WTC11 (cell line): ENCODE measurements around the gene STRIP1. TPM values are rescaled to one million over a fixed set of nuclear protein-coding genes. Genes with fewer than 3 reads are reported as not detected.

ENCODE experiments used
- ATAC-seq: fragments of 200-7000 bp; cut with Tn5 transposase; 2 replicates; pipeline ENCODE4 v1.10.0; 2021; ENCODE audit warnings: mild to moderate bottlenecking, moderate library complexity
- CTCF ChIA-PET: fragments of 300-600 bp; sonication (Branson Sonifier 250); formaldehyde crosslinking; loops from one replicate; lab custom pipeline; 2021; ENCODE audit warnings: antibody characterized with exemption; lab: Charles Lee
- POLR2A ChIA-PET: fragments of 350-600 bp; sonication (Branson Sonifier 250); formaldehyde crosslinking; loops from one replicate; lab custom pipeline; 2021; ENCODE audit warnings: antibody characterized with exemption; lab: Charles Lee
- DNase-seq: peaks from one replicate; pipeline ENCODE4 v3.0.0; 2021; ENCODE audit warnings: low spot score
- H3K27ac Mint-ChIP-seq: 2 replicates; pipeline ENCODE4 v1.8.0; 2021; ENCODE audit warnings: mixed read lengths
- H3K27me3 Mint-ChIP-seq: 2 replicates; pipeline ENCODE4 v1.8.0; 2021; ENCODE audit warnings: low read depth, mild to moderate bottlenecking, moderate library complexity, mixed read lengths
- H3K36me3 Mint-ChIP-seq: 2 replicates; pipeline ENCODE4 v1.8.0; 2021; ENCODE audit warnings: mixed read lengths
- H3K4me1 Mint-ChIP-seq: 2 replicates; pipeline ENCODE4 v1.8.0; 2022; ENCODE audit warnings: mixed read lengths
- H3K4me3 Mint-ChIP-seq: 2 replicates; pipeline ENCODE4 v1.8.0; 2021; ENCODE audit warnings: mild to moderate bottlenecking, moderate library complexity, mixed read lengths
- H3K9me3 Mint-ChIP-seq: 2 replicates; pipeline ENCODE4 v1.8.0; 2021; ENCODE audit warnings: mixed read lengths
- CREB1 ChIP-seq: sonication (generic); formaldehyde crosslinking; IDR thresholded peaks from 2 replicates; pipeline ENCODE4 v1.8.0; 2023; ENCODE audit warnings: mild to moderate bottlenecking, missing genetic modification reagents
- GABPB1 ChIP-seq: sonication (generic); formaldehyde crosslinking; IDR thresholded peaks from 2 replicates; pipeline ENCODE4 v1.8.1; 2023; ENCODE audit warnings: mild to moderate bottlenecking, missing genetic modification reagents
- GRHL2 ChIP-seq: fragments of 250-450 bp; sonication (Bioruptor Pico); IDR thresholded peaks from 2 replicates; pipeline ENCODE4 v1.8.0; 2022; ENCODE audit warnings: mild to moderate bottlenecking, moderate library complexity; ENCODE audit not compliant: insufficient replicate concordance, severe bottlenecking
- JAZF1 ChIP-seq: fragments of 250-450 bp; sonication (Bioruptor Pico); IDR thresholded peaks from 2 replicates; pipeline ENCODE4 v1.9.0; 2021; ENCODE audit warnings: moderate library complexity, mild to moderate bottlenecking, inconsistent platforms
- MXD4 ChIP-seq: fragments of 250-450 bp; sonication (Bioruptor Pico); IDR thresholded peaks from 2 replicates; pipeline ENCODE4 v1.8.0; 2021; ENCODE audit warnings: mild to moderate bottlenecking, moderate library complexity, borderline replicate concordance
- NFATC4 ChIP-seq: fragments of 250-450 bp; sonication (Bioruptor Pico); IDR thresholded peaks from 2 replicates; pipeline ENCODE4 v1.9.0; 2021; ENCODE audit warnings: mild to moderate bottlenecking
- NFYB ChIP-seq: sonication (generic); formaldehyde crosslinking; conservative IDR thresholded peaks from 2 replicates; pipeline ENCODE4 v1.8.0; 2022; ENCODE audit warnings: low read depth, missing genetic modification reagents
- NR2C2 ChIP-seq: sonication (generic); formaldehyde crosslinking; IDR thresholded peaks from 2 replicates; pipeline ENCODE4 v1.8.0; 2022; ENCODE audit warnings: mild to moderate bottlenecking, missing genetic modification reagents
- RELA ChIP-seq: sonication (generic); formaldehyde crosslinking; IDR thresholded peaks from 2 replicates; pipeline ENCODE4 v1.8.1; 2022; ENCODE audit warnings: missing genetic modification reagents, mild to moderate bottlenecking, borderline replicate concordance
- SP1 ChIP-seq: sonication (generic); formaldehyde crosslinking; conservative IDR thresholded peaks from 2 replicates; pipeline ENCODE4 v1.8.1; 2022; ENCODE audit warnings: missing genetic modification reagents
- TEAD4 ChIP-seq: sonication (generic); formaldehyde crosslinking; IDR thresholded peaks from 2 replicates; pipeline ENCODE4 v1.8.0; 2022; ENCODE audit warnings: mild to moderate bottlenecking, missing genetic modification reagents
- ZNF121 ChIP-seq: sonication (generic); formaldehyde crosslinking; IDR thresholded peaks from 2 replicates; pipeline ENCODE4 v1.8.0; 2023; ENCODE audit warnings: missing genetic modification reagents
- ZNF219 ChIP-seq: sonication (generic); formaldehyde crosslinking; IDR thresholded peaks from 2 replicates; pipeline ENCODE4 v1.8.0; 2023; ENCODE audit warnings: missing genetic modification reagents, mild to moderate bottlenecking, borderline replicate concordance
- total RNA-seq: library from RNA; stranded (reverse); gene quantifications from 3 replicates; pipeline ENCODE4 v1.2.3, GENCODE V29; 2021
- TF ChIP-seq, protein P1 (sequence below): sonication (generic); formaldehyde crosslinking; IDR thresholded peaks from 2 replicates; pipeline ENCODE4 v1.8.1; 2022; ENCODE audit warnings: mild to moderate bottlenecking, moderate library complexity, missing genetic modification reagents
- TF ChIP-seq, protein P2 (sequence below): sonication (generic); formaldehyde crosslinking; IDR thresholded peaks from 2 replicates; pipeline ENCODE4 v1.8.1; 2023; ENCODE audit warnings: mild to moderate bottlenecking, moderate library complexity, missing genetic modification reagents
- TF ChIP-seq, protein P3 (sequence below): sonication (generic); formaldehyde crosslinking; IDR thresholded peaks from 2 replicates; pipeline ENCODE4 v1.8.0; 2022; ENCODE audit warnings: mild to moderate bottlenecking, missing genetic modification reagents
- TF ChIP-seq, protein P4 (sequence below): fragments of 250-450 bp; sonication (Bioruptor Pico); IDR thresholded peaks from 2 replicates; pipeline ENCODE4 v1.8.0; 2021; ENCODE audit warnings: mild to moderate bottlenecking
- TF ChIP-seq, protein P5 (sequence below): sonication (generic); formaldehyde crosslinking; IDR thresholded peaks from 2 replicates; pipeline ENCODE4 v1.8.1; 2022; ENCODE audit warnings: low read depth, missing genetic modification reagents, borderline replicate concordance
- TF ChIP-seq, protein P6 (sequence below): sonication (generic); formaldehyde crosslinking; IDR thresholded peaks from 2 replicates; pipeline ENCODE4 v1.8.0; 2023; ENCODE audit warnings: missing genetic modification reagents
- TF ChIP-seq, protein P7 (sequence below): fragments of 250-450 bp; sonication (Bioruptor Pico); conservative IDR thresholded peaks from 2 replicates; pipeline ENCODE4 v1.9.0; 2021; ENCODE audit warnings: mild to moderate bottlenecking
- TF ChIP-seq, protein P8 (sequence below): sonication (generic); formaldehyde crosslinking; IDR thresholded peaks from 2 replicates; pipeline ENCODE4 v1.8.1; 2023; ENCODE audit warnings: mild to moderate bottlenecking, missing genetic modification reagents, moderate library complexity
- TF ChIP-seq, protein P9 (sequence below): fragments of 250-450 bp; sonication (Bioruptor Pico); IDR thresholded peaks from 2 replicates; pipeline ENCODE4 v2.1.2; 2022; ENCODE audit warnings: mild to moderate bottlenecking, moderate library complexity

Gene STRIP1
- total RNA-seq, 1 experiment from 2014 or later, result 42.8 TPM

DNA sequence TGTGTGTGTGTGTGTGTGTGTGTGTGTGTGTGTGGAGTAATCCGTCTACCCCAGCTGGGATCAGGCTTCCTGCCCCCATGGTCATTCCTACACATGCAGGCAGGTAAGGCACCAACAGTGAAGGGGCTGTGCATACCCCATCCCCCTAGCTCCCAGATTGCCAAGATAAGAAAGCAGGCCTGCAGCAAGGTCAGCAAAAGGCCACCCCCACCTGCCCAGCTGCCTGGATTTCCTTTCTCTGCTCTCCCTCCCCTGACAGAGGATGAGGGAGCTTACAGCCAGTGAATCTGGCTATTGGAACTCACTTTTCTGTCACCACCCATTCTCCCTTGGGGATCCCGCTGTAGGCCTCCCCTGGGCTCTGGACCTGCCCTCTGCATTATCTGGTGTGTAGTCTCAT lies 28.2 kb downstream of the STRIP1 start (continued):
- TF ChIP-seq, protein P1, sequence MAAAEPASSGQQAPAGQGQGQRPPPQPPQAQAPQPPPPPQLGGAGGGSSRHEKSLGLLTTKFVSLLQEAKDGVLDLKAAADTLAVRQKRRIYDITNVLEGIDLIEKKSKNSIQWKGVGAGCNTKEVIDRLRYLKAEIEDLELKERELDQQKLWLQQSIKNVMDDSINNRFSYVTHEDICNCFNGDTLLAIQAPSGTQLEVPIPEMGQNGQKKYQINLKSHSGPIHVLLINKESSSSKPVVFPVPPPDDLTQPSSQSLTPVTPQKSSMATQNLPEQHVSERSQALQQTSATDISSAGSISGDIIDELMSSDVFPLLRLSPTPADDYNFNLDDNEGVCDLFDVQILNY (CRISPR knock-in tag), result no peak
- TF ChIP-seq RELA, result no peak
- TF ChIP-seq, protein P2, sequence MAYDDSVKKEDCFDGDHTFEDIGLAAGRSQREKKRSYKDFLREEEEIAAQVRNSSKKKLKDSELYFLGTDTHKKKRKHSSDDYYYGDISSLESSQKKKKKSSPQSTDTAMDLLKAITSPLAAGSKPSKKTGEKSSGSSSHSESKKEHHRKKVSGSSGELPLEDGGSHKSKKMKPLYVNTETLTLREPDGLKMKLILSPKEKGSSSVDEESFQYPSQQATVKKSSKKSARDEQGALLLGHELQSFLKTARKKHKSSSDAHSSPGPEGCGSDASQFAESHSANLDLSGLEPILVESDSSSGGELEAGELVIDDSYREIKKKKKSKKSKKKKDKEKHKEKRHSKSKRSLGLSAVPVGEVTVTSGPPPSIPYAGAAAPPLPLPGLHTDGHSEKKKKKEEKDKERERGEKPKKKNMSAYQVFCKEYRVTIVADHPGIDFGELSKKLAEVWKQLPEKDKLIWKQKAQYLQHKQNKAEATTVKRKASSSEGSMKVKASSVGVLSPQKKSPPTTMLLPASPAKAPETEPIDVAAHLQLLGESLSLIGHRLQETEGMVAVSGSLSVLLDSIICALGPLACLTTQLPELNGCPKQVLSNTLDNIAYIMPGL (CRISPR knock-in tag), result no peak
- TF ChIP-seq, protein P3, sequence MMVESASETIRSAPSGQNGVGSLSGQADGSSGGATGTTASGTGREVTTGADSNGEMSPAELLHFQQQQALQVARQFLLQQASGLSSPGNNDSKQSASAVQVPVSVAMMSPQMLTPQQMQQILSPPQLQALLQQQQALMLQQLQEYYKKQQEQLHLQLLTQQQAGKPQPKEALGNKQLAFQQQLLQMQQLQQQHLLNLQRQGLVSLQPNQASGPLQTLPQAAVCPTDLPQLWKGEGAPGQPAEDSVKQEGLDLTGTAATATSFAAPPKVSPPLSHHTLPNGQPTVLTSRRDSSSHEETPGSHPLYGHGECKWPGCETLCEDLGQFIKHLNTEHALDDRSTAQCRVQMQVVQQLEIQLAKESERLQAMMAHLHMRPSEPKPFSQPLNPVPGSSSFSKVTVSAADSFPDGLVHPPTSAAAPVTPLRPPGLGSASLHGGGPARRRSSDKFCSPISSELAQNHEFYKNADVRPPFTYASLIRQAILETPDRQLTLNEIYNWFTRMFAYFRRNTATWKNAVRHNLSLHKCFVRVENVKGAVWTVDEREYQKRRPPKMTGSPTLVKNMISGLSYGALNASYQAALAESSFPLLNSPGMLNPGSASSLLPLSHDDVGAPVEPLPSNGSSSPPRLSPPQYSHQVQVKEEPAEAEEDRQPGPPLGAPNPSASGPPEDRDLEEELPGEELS (CRISPR knock-in tag), result no peak
- TF ChIP-seq, protein P4, sequence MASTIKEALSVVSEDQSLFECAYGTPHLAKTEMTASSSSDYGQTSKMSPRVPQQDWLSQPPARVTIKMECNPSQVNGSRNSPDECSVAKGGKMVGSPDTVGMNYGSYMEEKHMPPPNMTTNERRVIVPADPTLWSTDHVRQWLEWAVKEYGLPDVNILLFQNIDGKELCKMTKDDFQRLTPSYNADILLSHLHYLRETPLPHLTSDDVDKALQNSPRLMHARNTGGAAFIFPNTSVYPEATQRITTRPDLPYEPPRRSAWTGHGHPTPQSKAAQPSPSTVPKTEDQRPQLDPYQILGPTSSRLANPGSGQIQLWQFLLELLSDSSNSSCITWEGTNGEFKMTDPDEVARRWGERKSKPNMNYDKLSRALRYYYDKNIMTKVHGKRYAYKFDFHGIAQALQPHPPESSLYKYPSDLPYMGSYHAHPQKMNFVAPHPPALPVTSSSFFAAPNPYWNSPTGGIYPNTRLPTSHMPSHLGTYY, result no peak
- no peak for TF ChIP-seq NFYB
- TF ChIP-seq ZNF219 (CRISPR knock-in tag), result no peak
- TF ChIP-seq SP1, result no peak
- TF ChIP-seq, all 79 proteins: peak for 0

DNA sequence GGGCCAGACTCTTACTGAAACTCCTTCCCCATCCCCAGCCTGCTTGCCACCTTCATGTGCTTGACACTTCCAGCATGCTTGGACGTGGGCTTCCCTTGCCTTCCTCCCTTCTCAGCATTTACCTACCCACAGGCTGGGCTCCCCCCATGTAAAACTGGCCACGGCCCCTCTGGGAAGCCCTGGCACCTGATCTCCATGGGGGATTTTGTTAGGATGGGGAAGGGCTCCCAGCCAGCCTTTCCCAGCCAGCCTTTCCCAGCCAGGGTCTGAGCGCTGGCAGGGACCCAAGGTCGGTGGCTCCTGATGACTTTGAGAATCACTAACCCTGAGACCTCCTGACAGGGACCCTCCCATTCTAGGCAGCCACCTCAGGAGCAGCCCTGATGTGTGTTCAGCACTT lies 29.4 kb downstream of the STRIP1 start:
- CTCF ChIA-PET, result interaction anchor here (1.7 kb wide), 2 partner anchors 24 to 42 kb away, joined by 7 to 8 read pairs; no protein-coding TSS in a partner anchor
- H3K27ac Mint-ChIP-seq, result no peak overlapping the region
- POLR2A ChIA-PET, result no interaction called here
- H3K36me3 Mint-ChIP-seq, result peaks cover 5% of the 10 kb centered on the region
- H3K9me3 Mint-ChIP-seq, result no peaks in the 10 kb centered on the region
- H3K4me3 Mint-ChIP-seq, result no peak overlapping the region
- peaks cover 11% of the 10 kb centered on the region for H3K4me1 Mint-ChIP-seq
- ATAC-seq (no peak), DNase-seq (no peak)
- peaks cover 48% of the 10 kb centered on the region for H3K27me3 Mint-ChIP-seq
- TF ChIP-seq, protein P5, sequence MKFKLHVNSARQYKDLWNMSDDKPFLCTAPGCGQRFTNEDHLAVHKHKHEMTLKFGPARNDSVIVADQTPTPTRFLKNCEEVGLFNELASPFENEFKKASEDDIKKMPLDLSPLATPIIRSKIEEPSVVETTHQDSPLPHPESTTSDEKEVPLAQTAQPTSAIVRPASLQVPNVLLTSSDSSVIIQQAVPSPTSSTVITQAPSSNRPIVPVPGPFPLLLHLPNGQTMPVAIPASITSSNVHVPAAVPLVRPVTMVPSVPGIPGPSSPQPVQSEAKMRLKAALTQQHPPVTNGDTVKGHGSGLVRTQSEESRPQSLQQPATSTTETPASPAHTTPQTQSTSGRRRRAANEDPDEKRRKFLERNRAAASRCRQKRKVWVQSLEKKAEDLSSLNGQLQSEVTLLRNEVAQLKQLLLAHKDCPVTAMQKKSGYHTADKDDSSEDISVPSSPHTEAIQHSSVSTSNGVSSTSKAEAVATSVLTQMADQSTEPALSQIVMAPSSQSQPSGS (CRISPR knock-in tag), result no peak
- TF ChIP-seq CREB1 (no peak), TEAD4 (CRISPR knock-in tag) (no peak), GABPB1 (CRISPR knock-in tag) (no peak), GRHL2 (CRISPR knock-in tag) (no peak), RELA (no peak), ZNF121 (no peak), MXD4 (CRISPR knock-in tag) (no peak), JAZF1 (CRISPR knock-in tag) (no peak), NFATC4 (no peak), NR2C2 (no peak)
- TF ChIP-seq, protein P6, sequence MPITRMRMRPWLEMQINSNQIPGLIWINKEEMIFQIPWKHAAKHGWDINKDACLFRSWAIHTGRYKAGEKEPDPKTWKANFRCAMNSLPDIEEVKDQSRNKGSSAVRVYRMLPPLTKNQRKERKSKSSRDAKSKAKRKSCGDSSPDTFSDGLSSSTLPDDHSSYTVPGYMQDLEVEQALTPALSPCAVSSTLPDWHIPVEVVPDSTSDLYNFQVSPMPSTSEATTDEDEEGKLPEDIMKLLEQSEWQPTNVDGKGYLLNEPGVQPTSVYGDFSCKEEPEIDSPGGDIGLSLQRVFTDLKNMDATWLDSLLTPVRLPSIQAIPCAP (CRISPR knock-in tag), result no peak
- TF ChIP-seq, protein P7, sequence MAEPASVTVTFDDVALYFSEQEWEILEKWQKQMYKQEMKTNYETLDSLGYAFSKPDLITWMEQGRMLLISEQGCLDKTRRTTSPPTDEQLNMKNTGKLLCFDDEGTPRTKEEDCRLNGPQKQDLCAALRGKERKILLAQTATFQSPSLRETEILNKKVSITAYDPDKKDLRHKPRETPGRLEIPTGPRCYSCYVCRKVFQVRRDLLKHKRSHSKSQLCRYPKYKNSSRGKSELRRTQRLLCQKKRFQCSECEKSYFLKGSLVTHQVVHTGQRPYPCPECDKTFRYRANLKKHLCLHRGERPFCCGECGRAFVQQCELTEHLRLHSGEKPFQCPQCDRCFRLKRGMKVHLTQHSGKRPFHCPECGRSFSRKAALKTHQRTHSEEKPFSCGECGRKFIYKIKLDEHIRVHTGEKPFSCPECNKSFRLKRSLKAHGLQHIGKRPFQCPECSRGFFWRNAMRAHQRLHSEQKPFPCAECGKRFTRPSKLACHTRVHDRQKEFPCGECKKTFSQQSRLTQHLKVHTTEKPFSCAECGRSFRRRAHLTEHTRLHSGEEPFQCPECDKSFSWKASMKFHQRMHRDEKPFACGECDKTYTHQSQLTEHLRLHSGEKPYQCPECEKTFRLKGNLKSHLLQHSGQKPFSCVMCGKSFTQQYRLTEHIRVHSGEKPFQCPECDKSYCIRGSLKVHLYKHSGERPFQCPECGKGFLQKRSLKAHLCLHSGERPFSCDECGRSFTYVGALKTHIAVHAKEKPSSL (CRISPR knock-in tag), result no peak
- TF ChIP-seq, protein P8, sequence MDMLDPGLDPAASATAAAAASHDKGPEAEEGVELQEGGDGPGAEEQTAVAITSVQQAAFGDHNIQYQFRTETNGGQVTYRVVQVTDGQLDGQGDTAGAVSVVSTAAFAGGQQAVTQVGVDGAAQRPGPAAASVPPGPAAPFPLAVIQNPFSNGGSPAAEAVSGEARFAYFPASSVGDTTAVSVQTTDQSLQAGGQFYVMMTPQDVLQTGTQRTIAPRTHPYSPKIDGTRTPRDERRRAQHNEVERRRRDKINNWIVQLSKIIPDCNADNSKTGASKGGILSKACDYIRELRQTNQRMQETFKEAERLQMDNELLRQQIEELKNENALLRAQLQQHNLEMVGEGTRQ (CRISPR knock-in tag), result no peak
- TF ChIP-seq, protein P9, sequence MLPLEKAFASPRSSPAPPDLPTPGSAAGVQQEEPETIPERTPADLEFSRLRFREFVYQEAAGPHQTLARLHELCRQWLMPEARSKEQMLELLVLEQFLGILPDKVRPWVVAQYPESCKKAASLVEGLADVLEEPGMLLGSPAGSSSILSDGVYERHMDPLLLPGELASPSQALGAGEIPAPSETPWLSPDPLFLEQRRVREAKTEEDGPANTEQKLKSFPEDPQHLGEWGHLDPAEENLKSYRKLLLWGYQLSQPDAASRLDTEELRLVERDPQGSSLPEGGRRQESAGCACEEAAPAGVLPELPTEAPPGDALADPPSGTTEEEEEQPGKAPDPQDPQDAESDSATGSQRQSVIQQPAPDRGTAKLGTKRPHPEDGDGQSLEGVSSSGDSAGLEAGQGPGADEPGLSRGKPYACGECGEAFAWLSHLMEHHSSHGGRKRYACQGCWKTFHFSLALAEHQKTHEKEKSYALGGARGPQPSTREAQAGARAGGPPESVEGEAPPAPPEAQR (CRISPR knock-in tag), result no peak
- TF ChIP-seq, protein P3 (CRISPR knock-in tag), result no peak
